Naive B cell (primary cell): ENCODE data around the gene FGFRL1. TPM values are rescaled to one million over a fixed set of nuclear protein-coding genes. Genes with fewer than 3 reads are reported as not detected.
A peak's percentile ranks its signal among the peaks of the same experiment; 100 is the strongest.
"Not testable (repeated sequence)": the region's sequence is repeated elsewhere in the genome, so short reads cannot be mapped to it uniquely, and the experiment has no call there.

Experiments
- ATAC-seq, 2 donors: fragments of 150-1000 bp; cut with Tn5 transposase; 2 replicates each; pipeline ENCODE4 v1.10.0; 2021; ENCODE audit warnings: low read depth in 2 of 2, mild to moderate bottlenecking in 2 of 2, moderate library complexity in 2 of 2
- DNase-seq: peaks from one replicate; pipeline ENCODE4 v3.0.0; 2022
- H3K27ac Mint-ChIP-seq, 6 donors: one replicate each; pipeline ENCODE4 v1.8.0; 2020 to 2022; ENCODE audit warnings: mild to moderate bottlenecking in 6 of 6, mixed read lengths in 6 of 6, moderate library complexity in 5 of 6, inconsistent platforms in 2 of 6
- H3K27me3 Mint-ChIP-seq, 3 donors: one replicate each; pipeline ENCODE4 v1.8.0; 2021 to 2022; ENCODE audit warnings: mixed read lengths in 3 of 3, mild to moderate bottlenecking in 1 of 3
- H3K36me3 Mint-ChIP-seq, 2 donors: one replicate each; pipeline ENCODE4 v1.8.0; 2020 to 2022; ENCODE audit warnings: mixed read lengths in 2 of 2, inconsistent platforms in 1 of 2, mild to moderate bottlenecking in 1 of 2
- H3K4me1 Mint-ChIP-seq, 3 donors: one replicate each; pipeline ENCODE4 v1.8.0; 2020 to 2022; ENCODE audit warnings: mixed read lengths in 3 of 3, inconsistent platforms in 1 of 3, mild to moderate bottlenecking in 1 of 3, moderate library complexity in 1 of 3
- H3K4me3 Mint-ChIP-seq, 8 donors: one replicate each; pipeline ENCODE4 v1.8.0; 2020 to 2022; ENCODE audit warnings: mild to moderate bottlenecking in 8 of 8, mixed read lengths in 8 of 8, moderate library complexity in 8 of 8, inconsistent platforms in 2 of 8
- H3K9me3 Mint-ChIP-seq, 7 donors: one replicate each; pipeline ENCODE4 v1.8.0; 2020 to 2022; ENCODE audit warnings: mixed read lengths in 7 of 7, mild to moderate bottlenecking in 5 of 7, inconsistent platforms in 2 of 7, moderate library complexity in 1 of 7
- polyA plus RNA-seq, 6 donors: library from polyadenylated mRNA; unstranded; fragments of 300-500 nt; fragmentation: Illumina TruSeq; gene quantifications; one replicate each; pipeline ENCODE4 v1.2.3, GENCODE V29; 2021; ENCODE audit warnings: low read depth in 6 of 6

FGFRL1 gene
- polyA plus RNA-seq, 6 donors from 2014 or later = 0.22 to 2.3 (median 0.37) TPM; not detected in 1

- DNase-seq = no peak
- H3K27ac Mint-ChIP-seq = no peak overlapping the region
- no peak for ATAC-seq
Observed at GRCh38 chr4:970046-970745, 41.2 kb upstream of the FGFRL1 start.

GRCh38 chr4:970854-971520 lies 40.4 kb upstream of the FGFRL1 start:
- no peaks in the 10 kb centered on the region for H3K9me3 Mint-ChIP-seq
- DNase-seq = no peak

More at GRCh38 chr4:970046-970745, 41.2 kb upstream of the FGFRL1 start:
- H3K9me3 Mint-ChIP-seq = no peaks in the 10 kb centered on the region
- H3K4me1 Mint-ChIP-seq = peaks cover 2 to 10% (median 4%) of the 10 kb centered on the region in 3 donors
- H3K36me3 Mint-ChIP-seq = no peaks in the 10 kb centered on the region
- H3K27me3 Mint-ChIP-seq = no peaks in the 10 kb centered on the region
- peak overlapping the region in 2 of 8 donors; percentile 57 to 71 for H3K4me3 Mint-ChIP-seq

GRCh38 chr4:971666-972500 lies 39.5 kb upstream of the FGFRL1 start:
- Mint-ChIP-seq H3K27me3 (no peaks in the 10 kb centered on the region), H3K4me3 (peak overlapping the region; percentile 49 to 78 (median 56)), H3K4me1 (peaks cover 2 to 10% (median 4%) of the 10 kb centered on the region in 3 donors), H3K36me3 (no peaks in the 10 kb centered on the region), H3K9me3 (no peaks in the 10 kb centered on the region), H3K27ac (no peak overlapping the region)
- ATAC-seq = no peak
- no peak for DNase-seq

More at GRCh38 chr4:970854-971520, 40.4 kb upstream of the FGFRL1 start:
- H3K27me3 Mint-ChIP-seq = no peaks in the 10 kb centered on the region
- peak overlapping the region in 4 of 8 donors; percentile 43 to 71 (median 66) for H3K4me3 Mint-ChIP-seq
- peak overlapping the region in 2 of 6 donors; percentile 70 to 85 for H3K27ac Mint-ChIP-seq
- H3K4me1 Mint-ChIP-seq = peaks cover 2 to 10% (median 4%) of the 10 kb centered on the region in 3 donors
- no peak for ATAC-seq
- H3K36me3 Mint-ChIP-seq = no peaks in the 10 kb centered on the region

GRCh38 chr4:972651-973424 lies 38.6 kb upstream of the FGFRL1 start:
- Mint-ChIP-seq H3K27me3 (no peaks in the 10 kb centered on the region), H3K9me3 (no peaks in the 10 kb centered on the region), H3K4me3 (peak overlapping the region in 7 of 8 donors; percentile 49 to 78 (median 61)), H3K4me1 (peaks cover 2 to 10% (median 4%) of the 10 kb centered on the region in 3 donors), H3K36me3 (no peaks in the 10 kb centered on the region), H3K27ac (no peak overlapping the region)
- peak; percentile 51 to 56 for ATAC-seq
- peak; percentile 56 for DNase-seq

GRCh38 chr4:973431-974397 lies 37.7 kb upstream of the FGFRL1 start, which contains the start of gene DGKQ:
Gene DGKQ (minus strand): TSS chr4:973569. CDS start chr4:973482, 87 bp downstream.
- ATAC-seq (peak; percentile 84 to 87), DNase-seq (peak; percentile 80)
- Mint-ChIP-seq H3K9me3 (no peaks in the 10 kb centered on the region), H3K36me3 (no peaks in the 10 kb centered on the region), H3K27me3 (no peaks in the 10 kb centered on the region), H3K4me3 (peak within 1 kb of the TSS; percentile 49 to 78 (median 66)), H3K4me1 (peaks cover 2 to 10% (median 4%) of the 10 kb centered on the region in 3 donors), H3K27ac (no peak within 1 kb of the TSS)

- Mint-ChIP-seq H3K27ac (peak overlapping the region in 1 of 6 donors; percentile 65), H3K36me3 (no peaks in the 10 kb centered on the region), H3K4me1 (peaks cover 2 to 10% (median 4%) of the 10 kb centered on the region in 3 donors), H3K9me3 (no peaks in the 10 kb centered on the region), H3K4me3 (peak overlapping the region in 1 of 8 donors; percentile 18), H3K27me3 (no peaks in the 10 kb centered on the region)
- ATAC-seq (no peak), DNase-seq (no peak)
Observed at GRCh38 chr4:974668-975067, 36.8 kb upstream of the FGFRL1 start.

GRCh38 chr4:976016-976415 lies 35.4 kb upstream of the FGFRL1 start:
- H3K27me3 Mint-ChIP-seq, H3K9me3 Mint-ChIP-seq, DNase-seq, ATAC-seq, H3K36me3 Mint-ChIP-seq, H3K4me1 Mint-ChIP-seq, H3K27ac Mint-ChIP-seq, H3K4me3 Mint-ChIP-seq: not testable (repeated sequence)

- H3K27me3 Mint-ChIP-seq = no peaks in the 10 kb centered on the region
- no peaks in the 10 kb centered on the region for H3K36me3 Mint-ChIP-seq
- no peak overlapping the region for H3K4me3 Mint-ChIP-seq
- no peak overlapping the region for H3K27ac Mint-ChIP-seq
- peaks cover 0 to 4% (median 0%) of the 10 kb centered on the region in 3 donors for H3K4me1 Mint-ChIP-seq
- ATAC-seq (no peak), DNase-seq (no peak)
- no peaks in the 10 kb centered on the region for H3K9me3 Mint-ChIP-seq
Observed at GRCh38 chr4:978957-979701, 32.3 kb upstream of the FGFRL1 start.

GRCh38 chr4:982291-982690 lies 29.1 kb upstream of the FGFRL1 start:
- Mint-ChIP-seq H3K4me1 (peaks cover 6 to 23% (median 9%) of the 10 kb centered on the region in 3 donors), H3K27ac (no peak overlapping the region), H3K36me3 (no peaks in the 10 kb centered on the region), H3K27me3 (no peaks in the 10 kb centered on the region), H3K4me3 (peak overlapping the region in 2 of 8 donors; percentile 25 to 35), H3K9me3 (no peaks in the 10 kb centered on the region)
- ATAC-seq (no peak), DNase-seq (no peak)

- peak overlapping the region in 3 of 8 donors; percentile 25 to 38 (median 35) for H3K4me3 Mint-ChIP-seq
- peaks cover 11 to 26% (median 12%) of the 10 kb centered on the region in 3 donors for H3K4me1 Mint-ChIP-seq
- H3K9me3 Mint-ChIP-seq = no peaks in the 10 kb centered on the region
- ATAC-seq (no peak), DNase-seq (no peak)
- no peaks in the 10 kb centered on the region for H3K36me3 Mint-ChIP-seq
- peak overlapping the region in 2 of 6 donors; percentile 11 to 49 for H3K27ac Mint-ChIP-seq
- H3K27me3 Mint-ChIP-seq = no peaks in the 10 kb centered on the region
Observed at GRCh38 chr4:982814-983213, 28.6 kb upstream of the FGFRL1 start.

GRCh38 chr4:984336-985054 lies 26.9 kb upstream of the FGFRL1 start:
- no peaks in the 10 kb centered on the region for H3K36me3 Mint-ChIP-seq
- H3K27ac Mint-ChIP-seq = peak overlapping the region in 1 of 6 donors; percentile 66
- peaks cover 11 to 26% (median 12%) of the 10 kb centered on the region in 3 donors for H3K4me1 Mint-ChIP-seq
- ATAC-seq = no peak
- no peaks in the 10 kb centered on the region for H3K9me3 Mint-ChIP-seq
- no peak for DNase-seq
- H3K4me3 Mint-ChIP-seq = peak overlapping the region; percentile 67 to 87 (median 82)
- no peaks in the 10 kb centered on the region for H3K27me3 Mint-ChIP-seq
